HUES6 (cell line): ENCODE results near the gene TRIM13.
"Not testable (repeated sequence)": the region's sequence is repeated elsewhere in the genome, so short reads cannot be mapped to it uniquely, and the experiment has no call there.

Experiments
- H3K27ac ChIP-seq: 2 replicates; pipeline ENCODE4 v1.7.0; 2013; ENCODE audit warnings: low read depth, mild to moderate bottlenecking, low read length, inconsistent platforms
- H3K27me3 ChIP-seq: 2 replicates; pipeline ENCODE4 v1.6.1; 2013; ENCODE audit warnings: low read length; ENCODE audit not compliant: control insufficient read depth, insufficient read depth
- H3K36me3 ChIP-seq: 2 replicates; pipeline ENCODE4 v1.6.1; 2013; ENCODE audit warnings: low read length; ENCODE audit not compliant: control insufficient read depth, insufficient read depth
- H3K4me1 ChIP-seq: 2 replicates; pipeline ENCODE4 v1.6.1; 2013; ENCODE audit warnings: low read length; ENCODE audit not compliant: control insufficient read depth, insufficient read depth
- H3K4me3 ChIP-seq: 2 replicates; pipeline ENCODE4 v1.5.1; 2013; ENCODE audit warnings: low read depth, low read length
- H3K9ac ChIP-seq: one replicate; pipeline ENCODE4 v1.6.1; 2013; ENCODE audit warnings: mild to moderate bottlenecking, low read length
- H3K9me3 ChIP-seq: 2 replicates; pipeline ENCODE4 v1.6.1; 2013; ENCODE audit warnings: low read depth, low read length; ENCODE audit not compliant: control insufficient read depth, insufficient read depth

Gene TRIM13

DNA sequence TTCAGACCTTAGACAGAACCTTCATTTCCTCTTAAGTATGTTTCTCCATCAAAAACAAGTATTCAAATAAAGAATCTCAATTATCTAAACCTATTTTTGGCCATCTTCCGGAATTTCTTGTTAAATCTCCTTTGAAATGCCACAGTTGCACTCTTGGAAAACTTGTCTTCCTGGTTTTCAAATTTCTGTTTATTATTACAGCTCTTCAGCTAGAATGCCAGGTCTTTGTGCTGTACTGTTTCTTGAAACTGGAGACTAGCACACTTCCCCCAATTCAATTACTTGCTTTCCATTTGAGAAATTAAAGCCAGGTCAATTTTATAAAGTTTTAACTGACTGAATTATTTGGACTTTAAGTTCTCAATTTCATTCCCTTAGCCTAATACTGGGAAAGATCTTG is 28.6 kb downstream of the TRIM13 start:
- H3K36me3 ChIP-seq = peaks cover under 1% of the 10 kb centered on the region; the same call in 1 of the 2 replicates
- H3K9ac ChIP-seq = no peak overlapping the region
- H3K9me3 ChIP-seq = no peaks in the 10 kb centered on the region
- no peaks in the 10 kb centered on the region for H3K4me1 ChIP-seq
- no peaks in the 10 kb centered on the region for H3K27me3 ChIP-seq
- H3K4me3 ChIP-seq = no peak overlapping the region
- no peak overlapping the region for H3K27ac ChIP-seq

- no peaks in the 10 kb centered on the region for H3K27me3 ChIP-seq
- no peak overlapping the region for H3K9ac ChIP-seq
- no peak overlapping the region for H3K4me3 ChIP-seq
- no peaks in the 10 kb centered on the region for H3K36me3 ChIP-seq
- no peak overlapping the region for H3K27ac ChIP-seq
- H3K4me1 ChIP-seq = no peaks in the 10 kb centered on the region
- H3K9me3 ChIP-seq = no peaks in the 10 kb centered on the region
Measured at GRCh38 chr13:50026788-50027473, 30.1 kb downstream of the TRIM13 start.

GRCh38 chr13:50030315-50030714 is 33.5 kb downstream of the TRIM13 start:
- no peak overlapping the region for H3K4me3 ChIP-seq
- H3K9ac ChIP-seq = no peak overlapping the region
- H3K36me3 ChIP-seq = no peaks in the 10 kb centered on the region
- no peaks in the 10 kb centered on the region for H3K9me3 ChIP-seq
- no peaks in the 10 kb centered on the region for H3K27me3 ChIP-seq
- no peaks in the 10 kb centered on the region for H3K4me1 ChIP-seq
- no peak overlapping the region for H3K27ac ChIP-seq

GRCh38 chr13:50033725-50034124 is 36.9 kb downstream of the TRIM13 start:
- Histone ChIP-seq H3K36me3 (no peaks in the 10 kb centered on the region), H3K4me3 (no peak overlapping the region), H3K4me1 (no peaks in the 10 kb centered on the region), H3K9ac (no peak overlapping the region), H3K27me3 (no peaks in the 10 kb centered on the region), H3K9me3 (no peaks in the 10 kb centered on the region), H3K27ac (no peak overlapping the region)

DNA sequence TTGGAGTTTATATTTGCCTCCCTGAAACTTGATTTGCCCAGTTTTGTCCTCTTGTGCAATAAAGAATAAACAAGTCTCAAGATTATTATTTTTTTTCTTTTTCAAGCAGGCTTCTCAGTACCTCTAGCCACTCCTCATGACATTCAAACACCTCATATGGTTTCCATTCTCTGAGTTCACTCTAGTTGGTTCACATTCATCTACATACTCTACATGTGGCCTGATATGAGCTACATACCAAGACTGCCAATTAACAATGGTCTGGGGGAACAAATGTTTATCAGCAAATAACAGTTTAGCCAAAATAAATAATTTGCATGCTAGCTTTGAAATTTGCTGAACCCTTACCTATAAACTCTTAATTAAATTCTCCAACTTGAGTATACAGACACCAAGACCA is 40.9 kb downstream of the TRIM13 start:
- no peak overlapping the region for H3K4me3 ChIP-seq
- no peak overlapping the region; the same call in 1 of the 2 replicates for H3K27ac ChIP-seq
- no peaks in the 10 kb centered on the region for H3K4me1 ChIP-seq
- no peaks in the 10 kb centered on the region for H3K27me3 ChIP-seq
- no peak overlapping the region for H3K9ac ChIP-seq
- H3K9me3 ChIP-seq = no peaks in the 10 kb centered on the region
- H3K36me3 ChIP-seq = no peaks in the 10 kb centered on the region

- Histone ChIP-seq H3K36me3 (no peaks in the 10 kb centered on the region), H3K27me3 (no peaks in the 10 kb centered on the region), H3K9ac (no peak overlapping the region), H3K4me3 (no peak overlapping the region), H3K27ac (no peak overlapping the region; the same call in 1 of the 2 replicates), H3K9me3 (no peaks in the 10 kb centered on the region), H3K4me1 (no peaks in the 10 kb centered on the region)
Measured at GRCh38 chr13:50038266-50038665, 41.4 kb downstream of the TRIM13 start.

DNA sequence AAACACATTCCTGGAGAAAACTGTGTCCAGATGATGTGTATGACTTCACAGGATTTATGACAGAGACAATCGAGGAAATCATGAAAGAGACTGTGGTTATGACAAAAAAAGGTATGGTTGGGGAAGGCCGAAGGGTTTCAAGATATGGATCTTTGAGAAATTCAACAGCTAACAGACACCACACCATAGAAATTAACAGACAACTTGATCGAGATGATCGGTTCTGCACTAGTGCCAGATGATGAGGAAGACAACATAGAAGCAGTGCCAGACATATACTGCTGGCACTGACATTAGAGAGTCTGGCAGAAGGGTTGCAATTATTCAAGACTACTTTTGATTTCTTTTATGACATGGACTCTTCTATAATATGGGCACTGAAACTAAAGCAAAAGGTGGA is 55.6 kb downstream of the TRIM13 start:
- H3K27ac ChIP-seq = no peak overlapping the region
- H3K27me3 ChIP-seq = no peaks in the 10 kb centered on the region
- no peak overlapping the region for H3K9ac ChIP-seq
- no peaks in the 10 kb centered on the region for H3K9me3 ChIP-seq
- peaks cover 8% of the 10 kb centered on the region; the same call in 1 of the 2 replicates for H3K36me3 ChIP-seq
- H3K4me1 ChIP-seq = no peaks in the 10 kb centered on the region
- H3K4me3 ChIP-seq = no peak overlapping the region

GRCh38 chr13:50053844-50054243 is 57.0 kb downstream of the TRIM13 start:
- H3K4me3 ChIP-seq = no peak overlapping the region
- no peak overlapping the region for H3K27ac ChIP-seq
- H3K9me3 ChIP-seq = no peaks in the 10 kb centered on the region
- peaks cover 8% of the 10 kb centered on the region; the same call in 1 of the 2 replicates for H3K36me3 ChIP-seq
- no peaks in the 10 kb centered on the region for H3K4me1 ChIP-seq
- H3K9ac ChIP-seq = no peak overlapping the region
- H3K27me3 ChIP-seq = no peaks in the 10 kb centered on the region

GRCh38 chr13:50055454-50055853 is 58.6 kb downstream of the TRIM13 start:
- peaks cover 11% of the 10 kb centered on the region; the same call in 1 of the 2 replicates for H3K36me3 ChIP-seq
- H3K27me3 ChIP-seq = no peaks in the 10 kb centered on the region
- no peaks in the 10 kb centered on the region for H3K4me1 ChIP-seq
- no peak overlapping the region for H3K9ac ChIP-seq
- no peak overlapping the region for H3K27ac ChIP-seq
- no peaks in the 10 kb centered on the region for H3K9me3 ChIP-seq
- no peak overlapping the region for H3K4me3 ChIP-seq

GRCh38 chr13:50060718-50061117 is 63.9 kb downstream of the TRIM13 start:
- no peaks in the 10 kb centered on the region for H3K27me3 ChIP-seq
- H3K4me3 ChIP-seq = no peak overlapping the region
- H3K9ac ChIP-seq = no peak overlapping the region
- H3K36me3 ChIP-seq = peaks cover 15% of the 10 kb centered on the region; the same call in 1 of the 2 replicates
- H3K27ac ChIP-seq = no peak overlapping the region
- H3K4me1 ChIP-seq = no peaks in the 10 kb centered on the region
- no peaks in the 10 kb centered on the region for H3K9me3 ChIP-seq

- not testable (repeated sequence) for H3K9ac ChIP-seq, H3K4me3 ChIP-seq, H3K27ac ChIP-seq, H3K9me3 ChIP-seq, H3K4me1 ChIP-seq, H3K27me3 ChIP-seq
- peaks cover 18% of the 10 kb centered on the region for H3K36me3 ChIP-seq
Measured at GRCh38 chr13:50062336-50062735, 65.5 kb downstream of the TRIM13 start.
